Testis (tissue), 3 donors: ENCODE results near the gene KLHL29. TPM values are rescaled to one million over a fixed set of nuclear protein-coding genes. Genes with fewer than 3 reads are reported as not detected.
A peak's percentile ranks its signal among the peaks of the same experiment; 100 is the strongest.

ENCODE experiments used
- DNase-seq: peaks from one replicate; pipeline ENCODE4 v3.0.0-alpha.2; 2019
- H3K27ac ChIP-seq, 2 donors: fragments of 200-600 bp; sonication (generic); one replicate each; pipeline ENCODE4 v1.5.1; 2019
- H3K27me3 ChIP-seq: fragments of 200-600 bp; sonication (generic); one replicate; pipeline ENCODE4 v1.5.1; 2019
- H3K36me3 ChIP-seq: fragments of 200-600 bp; sonication (generic); one replicate; pipeline ENCODE4 v1.5.1; 2017; ENCODE audit warnings: low read depth; ENCODE audit errors: missing control alignments
- H3K4me1 ChIP-seq: fragments of 200-600 bp; sonication (generic); one replicate; pipeline ENCODE4 v1.5.1; 2019
- H3K4me3 ChIP-seq, 2 donors: fragments of 200-600 bp; sonication (generic); one replicate each; pipeline ENCODE4 v1.5.1; 2017 to 2019
- H3K9me3 ChIP-seq: fragments of 200-600 bp; sonication (generic); one replicate; pipeline ENCODE4 v1.5.1; 2017
- CTCF ChIP-seq, 3 experiments: fragments of 450-650 bp in 2 of 3; fragments of 200-600 bp in 1 of 3; sonication (generic) in 1 of 3; IDR thresholded peaks; one replicate each; pipeline ENCODE4 v1.5.1; 2016 to 2019; ENCODE audit warnings: antibody characterized with exemption in 3 of 3, mild to moderate bottlenecking in 2 of 3, moderate library complexity in 1 of 3
- POLR2A ChIP-seq: fragments of 450-650 bp; IDR thresholded peaks from one replicate; pipeline ENCODE4 v1.6.1; 2017; ENCODE audit warnings: antibody characterized with exemption, mild to moderate bottlenecking, moderate library complexity
- WGBS, 2 donors: methylation state at CpG; one replicate each; pipeline ENCODE4 v1.1.5; 2018; 5-methylcytosine and 5-hydroxymethylcytosine counted together
- intact Hi-C: fragments of 100-400 bp; cut with DNase I; formaldehyde crosslinking; loops from one replicate; pipeline ENCODE4 v1.15.1; 2023; ENCODE audit warnings: low total_unique reads
- polyA plus RNA-seq: library from polyadenylated mRNA; stranded (reverse); fragments of 350-450 nt; fragmentation: Illumina TruSeq; extraction: RNeasy Lipid Tissue Mini Kit (QIAGEN cat#74804); gene quantifications from one replicate; pipeline ENCODE4 v1.2.3, GENCODE V29; 2014; ENCODE audit warnings: low read depth, low replicate concordance; ENCODE audit not compliant: insufficient read depth
- total RNA-seq, 2 donors: library from RNA; depleted of rRNA; stranded (reverse); fragments of >200 nt; gene quantifications; one replicate each; pipeline ENCODE4 v1.2.3, GENCODE V29; 2016

KLHL29 gene
- total and polyA plus RNA-seq, 3 donors from 2014 or later, result 3.3 to 10.9 (median 7.9) TPM

GRCh38 chr2:23520256-23520655 is 135.3 kb downstream of the KLHL29 start:
- H3K27ac ChIP-seq, result no peak overlapping the region
- no peaks in the 10 kb centered on the region for H3K36me3 ChIP-seq
- peak; percentile 43 for DNase-seq
- TF ChIP-seq CTCF (IDR thresholded peaks at IDR 0.05) (no peak), POLR2A (no peak)
- intact Hi-C loops, result no loop called here
- peaks cover 40% of the 10 kb centered on the region for H3K4me1 ChIP-seq
- no peaks in the 10 kb centered on the region for H3K9me3 ChIP-seq
- WGBS, 2 donors, result 55 to 61% methylated on average over 5 of the region's 5 CpGs
- no peak overlapping the region for H3K4me3 ChIP-seq
- no peaks in the 10 kb centered on the region for H3K27me3 ChIP-seq

- H3K27ac ChIP-seq, result no peak overlapping the region
- H3K4me1 ChIP-seq, result peaks cover 42% of the 10 kb centered on the region
- no peaks in the 10 kb centered on the region for H3K9me3 ChIP-seq
- no peak for DNase-seq
- WGBS, 2 donors, result 86% methylated on average over 7 of the region's 7 CpGs
- intact Hi-C loops, result no loop called here
- H3K27me3 ChIP-seq, result no peaks in the 10 kb centered on the region
- TF ChIP-seq CTCF (IDR thresholded peaks at IDR 0.05) (no peak), POLR2A (no peak)
- no peaks in the 10 kb centered on the region for H3K36me3 ChIP-seq
- H3K4me3 ChIP-seq, result no peak overlapping the region
Measured at GRCh38 chr2:23521060-23521459, 136.1 kb downstream of the KLHL29 start.

GRCh38 chr2:23522726-23523372 is 137.9 kb downstream of the KLHL29 start:
- no peaks in the 10 kb centered on the region for H3K27me3 ChIP-seq
- H3K4me1 ChIP-seq, result peaks cover 42% of the 10 kb centered on the region
- no peak overlapping the region for H3K4me3 ChIP-seq
- no peak for DNase-seq
- no peaks in the 10 kb centered on the region for H3K9me3 ChIP-seq
- intact Hi-C loops, result no loop called here
- no peak overlapping the region for H3K27ac ChIP-seq
- TF ChIP-seq CTCF (IDR thresholded peaks at IDR 0.05) (no peak), POLR2A (no peak)
- 68 to 80% methylated on average over 10 to 15 of the region's 15 CpGs for WGBS, 2 donors
- no peaks in the 10 kb centered on the region for H3K36me3 ChIP-seq

- peak; percentile 62 for DNase-seq
- Histone ChIP-seq H3K4me1 (peaks cover 42% of the 10 kb centered on the region), H3K27ac (peak overlapping the region; percentile 67 to 75), H3K9me3 (no peaks in the 10 kb centered on the region), H3K36me3 (no peaks in the 10 kb centered on the region), H3K4me3 (no peak overlapping the region), H3K27me3 (no peaks in the 10 kb centered on the region)
- WGBS, 2 donors, result 46 to 58% methylated on average over 20 of the region's 20 CpGs
- intact Hi-C loops, result no loop called here
- TF ChIP-seq CTCF (IDR thresholded peaks at IDR 0.05), result no peak
- TF ChIP-seq POLR2A, result no peak
Measured at GRCh38 chr2:23523373-23524260, 138.6 kb downstream of the KLHL29 start.
